GM18526 (cell line): ENCODE results near the gene CRCP.

Source experiments
- POLR2A ChIP-seq: IDR thresholded peaks from 3 replicates; pipeline ENCODE4 v1.6.1; 2011; ENCODE audit not compliant: insufficient read length; ENCODE audit errors: extremely low read depth

Gene CRCP

GRCh38 chr7:66114743-66115649, at the start of gene CRCP:
Gene CRCP, plus strand, starts transcription at chr7:66114847. Its CDS starts 116 bp downstream, at chr7:66114963.
- peak; percentile 90 for TF ChIP-seq POLR2A

- TF ChIP-seq POLR2A, result no peak
Measured at GRCh38 chr7:66069732-66070131, 44.9 kb upstream of the CRCP start.

GRCh38 chr7:66070222-66070621, 44.4 kb upstream of the CRCP start:
- no peak for TF ChIP-seq POLR2A

- TF ChIP-seq POLR2A, result peak; percentile 84
Measured at GRCh38 chr7:66075590-66076461, 38.8 kb upstream of the CRCP start, which contains the start of gene ASL. Gene ASL, plus strand, starts transcription at chr7:66075819. Its CDS starts 263 bp downstream, at chr7:66076082.

GRCh38 chr7:66076462-66077329, 38.0 kb upstream of the CRCP start:
- TF ChIP-seq POLR2A, result no peak

- TF ChIP-seq POLR2A, result no peak
Measured at GRCh38 chr7:66078067-66078466, 36.6 kb upstream of the CRCP start.

- no peak for TF ChIP-seq POLR2A
Measured at GRCh38 chr7:66082083-66082482, 32.6 kb upstream of the CRCP start.

- no peak for TF ChIP-seq POLR2A
Measured at GRCh38 chr7:66082886-66083415, 31.7 kb upstream of the CRCP start.

GRCh38 chr7:66083677-66084076, 31.0 kb upstream of the CRCP start:
- no peak for TF ChIP-seq POLR2A

GRCh38 chr7:66088861-66089838, 25.5 kb upstream of the CRCP start:
- TF ChIP-seq POLR2A, result no peak

GRCh38 chr7:66092654-66093053, 22.0 kb upstream of the CRCP start:
- no peak for TF ChIP-seq POLR2A

DNA sequence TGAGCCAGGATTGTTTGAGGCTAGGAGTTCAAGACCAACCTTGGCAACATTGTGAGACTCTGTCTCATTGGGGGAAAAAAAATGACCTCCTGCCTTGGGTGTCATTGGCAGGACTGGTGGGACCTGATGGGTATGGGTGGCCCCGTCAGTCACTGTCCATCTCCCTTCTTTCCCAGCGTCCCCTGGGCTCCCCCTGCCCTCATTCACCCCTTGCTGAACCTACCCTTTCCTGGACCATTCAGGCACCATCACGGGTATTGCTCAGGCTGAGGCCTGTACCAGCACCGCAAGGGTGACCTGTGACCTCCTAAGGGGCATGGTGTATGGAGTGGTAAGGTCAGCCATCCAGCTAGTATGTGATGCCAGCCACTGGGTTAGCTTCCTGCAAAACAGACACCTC, 19.6 kb upstream of the CRCP start:
- no peak for TF ChIP-seq POLR2A

DNA sequence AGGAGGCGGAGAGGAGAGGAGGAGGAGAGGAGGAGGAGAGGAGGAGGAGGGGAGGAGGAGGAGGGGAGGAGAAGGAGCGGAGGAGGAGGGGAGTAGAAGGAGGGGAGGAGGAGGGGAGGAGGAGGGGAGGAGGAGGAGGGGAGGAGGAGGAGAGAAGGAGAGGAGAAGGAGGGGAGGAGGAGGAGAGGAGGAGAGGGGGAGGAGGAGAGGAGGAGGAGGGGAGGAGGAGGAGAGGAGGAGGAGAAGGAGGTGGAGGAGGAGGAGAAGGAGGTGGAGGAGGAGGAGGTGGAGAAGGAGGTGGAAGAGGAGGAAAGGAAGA, 15.5 kb upstream of the CRCP start:
- no peak for TF ChIP-seq POLR2A
